ENCODE measurements around the gene BRINP1.
"Not testable (repeated sequence)": the region's sequence is repeated elsewhere in the genome, so short reads cannot be mapped to it uniquely, and the experiment has no call there.

The BRINP1 gene

DNA sequence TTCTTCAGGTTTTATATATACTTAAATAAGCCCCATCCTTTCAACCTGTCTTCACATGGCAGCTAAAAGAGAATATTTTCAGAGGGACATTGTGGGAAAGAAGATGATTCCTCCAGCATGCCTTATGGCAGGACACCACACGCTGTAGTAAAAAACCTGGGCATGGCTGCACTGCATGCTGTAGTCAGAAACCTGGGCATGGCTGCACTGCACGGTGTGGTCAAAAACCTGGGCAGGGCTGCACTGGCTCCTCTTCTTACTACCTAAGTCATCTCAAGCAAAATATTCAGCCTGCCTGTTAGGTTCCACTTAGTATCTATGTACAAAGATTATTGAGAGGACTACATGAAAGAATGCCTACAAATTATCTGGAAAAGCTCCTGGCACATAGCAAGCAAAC, 153.6 kb downstream of the BRINP1 start:
- no peak for DNase-seq (ENCODE audit: low read depth in 1 of 2, low spot score in 1 of 2)

DNA sequence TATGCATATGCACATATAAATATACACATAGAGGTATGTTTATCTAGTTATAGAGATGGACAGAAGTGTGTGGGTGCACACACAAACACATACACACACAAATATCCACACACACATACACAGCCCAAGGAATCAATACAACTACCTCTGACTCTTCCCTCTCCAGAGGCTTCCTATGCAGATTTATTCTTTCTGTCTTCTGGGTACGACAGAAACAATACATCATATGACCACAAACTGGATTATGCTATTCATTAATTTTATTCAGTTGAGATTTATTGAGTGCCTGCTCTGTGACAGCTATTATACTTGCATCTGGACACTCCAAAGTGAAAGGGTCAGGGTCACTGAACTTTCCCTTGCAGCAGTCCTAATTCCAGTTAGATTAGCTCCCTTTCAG, 155.8 kb downstream of the BRINP1 start:
- no peak for DNase-seq (ENCODE audit: low read depth in 1 of 2, low spot score in 1 of 2)

DNA sequence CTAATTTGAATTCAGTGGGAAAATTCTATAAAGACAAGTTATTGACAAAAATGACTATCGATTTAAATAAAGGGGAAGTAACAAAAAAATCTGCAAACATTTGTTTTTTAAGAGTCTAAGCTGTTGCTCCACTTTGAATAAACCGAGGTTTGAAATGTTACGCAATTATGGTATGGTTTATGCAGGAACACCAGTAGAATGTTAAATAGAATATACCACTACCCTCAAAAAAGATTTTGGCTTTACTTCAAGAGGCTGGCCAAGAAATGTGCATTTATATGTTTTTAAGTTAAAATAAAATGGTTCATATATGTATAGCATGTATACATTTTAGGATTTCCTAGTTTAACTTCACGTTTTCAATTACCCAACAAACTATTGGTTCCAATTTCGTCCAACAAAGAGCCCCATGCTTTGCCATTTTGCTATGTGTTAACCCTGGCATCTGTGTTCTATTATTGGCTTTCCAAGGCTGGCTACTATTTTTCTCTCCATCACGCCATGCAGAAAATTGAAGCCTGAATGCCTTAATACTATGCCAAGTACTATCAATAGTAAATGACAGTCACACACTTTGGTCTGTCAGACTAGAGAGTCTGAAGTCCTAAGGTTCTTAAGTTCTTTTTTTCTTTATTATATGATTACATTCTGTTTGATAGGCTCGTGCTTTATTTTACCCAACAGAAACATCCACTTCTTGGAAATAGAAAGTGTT, 171.2 kb downstream of the BRINP1 start:
- DNase-seq (ENCODE audit: low read depth in 1 of 2, low spot score in 1 of 2), result no peak

GRCh38 chr9:119195521-119195920, 173.7 kb downstream of the BRINP1 start:
- no peak for DNase-seq (ENCODE audit: low read depth in 1 of 2, low spot score in 1 of 2)

DNA sequence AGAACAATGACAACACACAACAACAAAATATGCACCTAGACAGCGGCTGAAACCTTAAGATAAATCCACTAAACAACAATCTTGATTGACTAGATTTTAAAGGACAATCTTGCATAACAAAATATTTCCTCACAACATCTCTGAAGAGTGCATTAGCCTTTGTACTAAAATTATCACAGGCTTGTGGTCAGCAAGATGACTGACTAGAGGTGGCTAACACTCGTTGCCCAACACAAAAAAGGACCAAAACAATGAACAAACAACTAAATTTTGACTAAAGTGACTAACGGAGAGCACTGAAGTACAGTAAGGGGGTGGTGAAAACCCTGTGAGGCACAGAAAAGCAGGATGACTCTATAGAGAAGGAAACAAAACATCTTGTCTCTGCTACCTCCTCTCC, 183.9 kb downstream of the BRINP1 start:
- DNase-seq (ENCODE audit: low read depth in 1 of 2, low spot score in 1 of 2), result no peak

DNA sequence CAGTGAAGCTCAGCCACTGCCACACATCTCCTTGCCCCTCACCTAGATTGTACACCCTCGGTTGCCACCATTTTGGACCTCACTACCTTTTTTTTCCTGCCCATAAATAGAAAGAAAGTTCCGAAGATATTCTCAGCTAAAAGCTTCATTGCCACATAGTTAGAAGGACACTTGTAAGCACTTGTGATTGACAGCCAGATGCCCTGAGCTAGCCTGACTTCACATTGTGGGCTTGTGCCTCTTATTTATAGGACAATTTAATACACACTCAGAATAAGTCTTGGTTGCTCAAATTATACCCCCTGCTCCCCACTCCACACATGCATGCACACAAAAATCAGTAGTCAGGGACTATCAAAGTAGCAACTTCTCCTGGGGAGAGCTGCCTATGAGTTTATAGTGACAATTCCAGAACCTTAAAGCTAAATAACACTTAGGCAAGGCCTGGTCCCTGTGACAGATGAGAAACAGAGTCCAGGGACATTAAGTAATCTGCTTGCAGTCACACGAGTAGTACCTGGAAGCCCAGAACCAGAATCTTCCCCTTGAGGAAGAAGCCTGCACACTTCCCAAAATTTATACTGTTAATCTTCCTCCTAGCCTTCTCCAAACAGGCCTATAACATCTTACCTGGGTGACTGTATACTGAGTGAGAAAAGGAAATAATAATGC, 184.8 kb downstream of the BRINP1 start:
- DNase-seq (ENCODE audit: low read depth in 1 of 2, low spot score in 1 of 2), result no peak

- no peak for DNase-seq (ENCODE audit: low read depth in 1 of 2, low spot score in 1 of 2)
Measured at GRCh38 chr9:119181561-119181960, 187.7 kb downstream of the BRINP1 start.

- DNase-seq (ENCODE audit: low read depth in 1 of 2, low spot score in 1 of 2), result no peak
Measured at GRCh38 chr9:119180897-119181296, 188.3 kb downstream of the BRINP1 start.

- no peak for DNase-seq (ENCODE audit: low read depth in 1 of 2, low spot score in 1 of 2)
Measured at GRCh38 chr9:119179701-119180100, 189.5 kb downstream of the BRINP1 start.

GRCh38 chr9:119177196-119177595, 192.0 kb downstream of the BRINP1 start:
- no peak for DNase-seq (ENCODE audit: low read depth in 1 of 2, low spot score in 1 of 2)

DNA sequence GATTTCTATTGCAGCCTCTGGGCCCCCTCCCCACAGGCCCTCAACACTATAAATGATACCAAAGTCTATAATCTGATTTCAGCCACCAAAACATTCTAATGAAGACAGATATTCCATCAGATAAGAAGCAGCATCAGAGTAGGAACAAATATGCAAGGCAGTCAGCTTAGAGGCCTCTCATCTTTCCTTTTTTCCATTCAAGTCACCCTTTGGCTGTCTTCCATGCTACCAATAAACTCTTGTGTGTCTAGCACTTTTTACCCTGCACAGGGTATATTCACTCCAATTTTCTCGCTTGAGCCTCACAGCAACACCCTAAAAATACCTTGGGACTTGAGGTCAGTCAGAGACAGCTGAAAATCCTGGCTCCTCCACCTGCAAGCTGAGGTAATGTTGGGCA, 193.7 kb downstream of the BRINP1 start:
- no peak for DNase-seq (ENCODE audit: low read depth in 1 of 2, low spot score in 1 of 2)

- DNase-seq (ENCODE audit: low read depth in 1 of 2, low spot score in 1 of 2), result not testable (repeated sequence)
Measured at GRCh38 chr9:119169222-119169621, 200.0 kb downstream of the BRINP1 start.

DNA sequence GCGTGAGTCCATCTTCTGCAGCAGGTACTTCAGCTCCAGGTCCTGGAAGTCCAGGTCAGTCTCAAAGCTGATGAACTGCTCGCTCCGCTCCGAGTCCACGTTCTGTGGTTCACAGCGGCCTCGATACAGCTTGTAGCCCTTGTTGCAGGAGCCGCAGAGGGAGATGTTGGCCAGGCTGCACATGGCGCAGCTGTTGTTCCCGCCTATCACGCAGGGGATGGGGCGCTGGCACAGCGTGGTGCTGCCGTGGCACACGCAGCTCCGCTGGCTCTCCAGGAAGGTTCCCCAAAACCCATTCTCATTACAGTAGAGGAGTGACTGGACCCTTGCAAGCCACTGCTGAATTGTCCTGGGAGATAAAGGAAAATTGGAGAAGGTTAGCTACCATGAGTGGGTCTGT, 201.4 kb downstream of the BRINP1 start:
- no peak for DNase-seq (ENCODE audit: low read depth in 1 of 2, low spot score in 1 of 2)

DNA sequence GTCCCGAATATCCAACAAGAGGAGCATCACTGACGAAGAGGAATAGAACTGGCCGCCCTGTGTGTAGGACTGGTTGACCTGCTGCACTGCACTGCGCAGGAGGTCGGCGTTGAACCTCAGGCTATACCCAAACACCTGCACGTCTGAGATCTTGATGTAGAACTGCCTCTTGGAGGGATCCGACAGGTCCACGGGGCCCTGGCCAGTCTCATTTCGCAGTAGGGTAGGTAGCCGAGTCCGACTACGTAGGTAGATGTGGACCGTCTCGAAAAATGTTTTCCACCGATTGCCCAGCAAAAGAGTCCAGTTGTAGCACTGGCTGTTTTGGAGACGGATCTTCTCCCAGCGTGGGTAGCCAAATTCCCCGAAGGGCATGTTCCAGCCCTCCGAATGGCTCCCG, 202.0 kb downstream of the BRINP1 start:
- no peak for DNase-seq (ENCODE audit: low read depth in 1 of 2, low spot score in 1 of 2)

- DNase-seq (ENCODE audit: low read depth in 1 of 2, low spot score in 1 of 2), result no peak
Measured at GRCh38 chr9:119166096-119166495, 203.1 kb downstream of the BRINP1 start.

DNA sequence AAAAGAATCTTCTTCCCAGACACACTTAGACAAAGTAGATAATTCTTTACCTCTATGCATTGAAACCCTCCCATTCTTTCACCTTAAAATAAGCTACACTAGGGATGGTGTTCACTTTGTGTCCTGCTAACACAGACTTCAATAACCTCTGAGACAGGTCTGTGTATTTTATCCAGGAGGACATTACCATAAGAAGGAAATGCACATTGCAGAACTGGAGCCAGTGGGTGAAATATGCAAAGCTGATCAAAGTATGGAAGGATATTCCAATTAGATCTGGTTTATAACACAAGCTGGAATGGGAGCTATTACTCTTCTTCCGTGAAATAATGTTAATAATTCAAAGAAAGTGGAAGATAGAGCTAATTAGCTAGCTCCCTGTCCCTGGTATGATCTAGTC, 204.1 kb downstream of the BRINP1 start:
- no peak for DNase-seq (ENCODE audit: low read depth in 1 of 2, low spot score in 1 of 2)

DNA sequence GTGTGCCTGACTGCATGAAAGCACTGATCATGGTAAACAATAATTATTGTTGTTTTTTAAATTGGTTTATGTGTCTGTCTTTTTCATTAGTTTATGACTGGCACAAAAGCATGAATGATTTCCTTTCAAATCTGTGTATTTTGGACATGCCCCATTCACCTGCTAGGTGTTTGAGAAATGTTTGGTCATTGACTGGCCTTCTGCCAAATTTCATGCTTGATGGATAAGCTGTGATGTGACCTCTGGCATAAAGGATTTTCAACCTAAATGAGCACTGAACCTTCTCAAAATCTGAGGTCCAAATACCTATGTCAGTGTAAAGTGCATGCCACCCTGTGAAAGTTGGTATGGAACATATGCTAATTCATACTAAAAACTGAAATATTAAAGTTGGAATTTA, 204.5 kb downstream of the BRINP1 start:
- no peak for DNase-seq (ENCODE audit: low read depth in 1 of 2, low spot score in 1 of 2)

DNA sequence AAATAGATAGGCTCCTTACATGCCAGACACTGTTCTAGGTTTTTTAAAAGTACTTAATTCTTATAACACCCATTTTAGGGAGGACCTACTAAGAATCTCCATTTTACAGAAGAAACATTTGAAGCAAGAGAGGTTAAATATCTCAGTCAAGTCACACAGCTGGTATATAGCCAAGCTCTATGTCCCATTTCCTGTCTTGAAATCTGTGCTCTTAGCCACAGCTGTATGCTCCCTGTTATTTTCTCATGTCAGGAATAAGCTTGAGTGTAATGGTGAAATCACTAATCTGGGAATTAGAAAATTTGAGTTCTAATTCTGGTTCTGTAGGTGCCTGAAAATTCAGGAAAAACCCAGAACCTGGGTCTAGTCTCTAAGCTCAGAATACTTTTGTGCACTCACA, 208.7 kb downstream of the BRINP1 start:
- no peak for DNase-seq (ENCODE audit: low read depth in 1 of 2, low spot score in 1 of 2)

DNA sequence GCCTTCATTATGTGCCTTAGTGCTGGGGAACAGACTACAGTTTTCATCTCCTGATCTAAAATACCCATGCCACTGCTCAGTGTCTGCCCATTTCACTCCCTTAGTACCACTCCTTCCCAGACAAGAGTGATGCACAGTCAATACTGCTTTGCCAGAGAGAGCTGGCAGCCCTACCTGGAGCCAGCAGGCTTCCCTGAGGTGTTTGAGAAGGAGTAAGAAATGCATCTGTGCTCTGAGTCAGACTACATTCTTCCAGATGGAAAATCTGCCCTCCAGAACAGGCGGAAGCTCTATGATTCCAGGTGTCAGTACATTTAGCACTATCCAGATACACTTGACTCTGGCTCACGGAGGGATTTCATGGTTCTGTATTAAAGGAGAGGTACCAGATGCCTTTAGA, 209.8 kb downstream of the BRINP1 start:
- no peak for DNase-seq (ENCODE audit: low read depth in 1 of 2, low spot score in 1 of 2)

DNA sequence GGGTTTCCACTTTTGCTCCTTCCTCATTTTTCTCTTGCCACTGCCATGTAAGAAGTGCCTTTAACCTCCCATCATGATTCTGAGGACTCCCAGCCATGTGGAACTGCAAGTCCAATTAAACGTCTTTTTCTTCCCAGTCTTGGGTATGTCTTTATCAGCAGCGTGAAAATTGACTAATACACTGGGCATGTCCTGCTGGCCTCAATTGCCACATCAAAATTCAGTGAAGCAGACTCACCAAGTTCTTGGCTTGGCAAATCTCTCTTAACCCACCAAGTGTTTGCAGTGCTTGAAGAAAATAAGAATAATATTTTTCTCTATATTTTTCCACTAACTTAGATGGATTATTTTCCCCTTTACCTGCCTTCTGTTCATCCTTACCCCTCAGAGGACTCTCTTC, 212.0 kb downstream of the BRINP1 start:
- no peak for DNase-seq (ENCODE audit: low read depth in 1 of 2, low spot score in 1 of 2)

GRCh38 chr9:119156354-119156753, 212.9 kb downstream of the BRINP1 start:
- no peak for DNase-seq (ENCODE audit: low read depth in 1 of 2, low spot score in 1 of 2)

DNA sequence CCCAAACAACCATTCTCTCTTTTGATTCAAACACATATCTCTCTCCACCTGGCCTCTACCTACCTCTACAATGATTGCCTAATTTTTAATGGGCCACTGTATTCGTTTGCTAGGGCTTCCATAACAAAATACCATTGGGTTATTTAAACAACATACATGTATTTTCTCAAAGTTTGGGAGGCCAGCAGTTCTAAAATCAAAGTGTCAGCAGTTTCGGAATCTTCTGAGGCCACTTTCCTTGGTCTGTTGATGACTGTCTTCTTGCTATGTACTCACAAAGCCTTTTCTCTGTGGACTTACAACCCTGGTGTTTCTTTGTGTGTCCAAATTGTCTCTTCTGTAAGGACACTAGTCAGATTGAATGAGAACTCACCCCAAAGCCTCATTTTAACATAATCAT, 214.7 kb downstream of the BRINP1 start:
- DNase-seq (ENCODE audit: low read depth in 1 of 2, low spot score in 1 of 2), result no peak

- no peak for DNase-seq (ENCODE audit: low read depth in 1 of 2, low spot score in 1 of 2)
Measured at GRCh38 chr9:119153402-119153801, 215.8 kb downstream of the BRINP1 start.
